Femur (tissue), 1 donor: Measurements from ENCODE around the gene RAB40C.

Experiments
- DNase-seq: peaks from one replicate; pipeline ENCODE4 v3.0.0-alpha.2; 2017

The RAB40C gene

DNA sequence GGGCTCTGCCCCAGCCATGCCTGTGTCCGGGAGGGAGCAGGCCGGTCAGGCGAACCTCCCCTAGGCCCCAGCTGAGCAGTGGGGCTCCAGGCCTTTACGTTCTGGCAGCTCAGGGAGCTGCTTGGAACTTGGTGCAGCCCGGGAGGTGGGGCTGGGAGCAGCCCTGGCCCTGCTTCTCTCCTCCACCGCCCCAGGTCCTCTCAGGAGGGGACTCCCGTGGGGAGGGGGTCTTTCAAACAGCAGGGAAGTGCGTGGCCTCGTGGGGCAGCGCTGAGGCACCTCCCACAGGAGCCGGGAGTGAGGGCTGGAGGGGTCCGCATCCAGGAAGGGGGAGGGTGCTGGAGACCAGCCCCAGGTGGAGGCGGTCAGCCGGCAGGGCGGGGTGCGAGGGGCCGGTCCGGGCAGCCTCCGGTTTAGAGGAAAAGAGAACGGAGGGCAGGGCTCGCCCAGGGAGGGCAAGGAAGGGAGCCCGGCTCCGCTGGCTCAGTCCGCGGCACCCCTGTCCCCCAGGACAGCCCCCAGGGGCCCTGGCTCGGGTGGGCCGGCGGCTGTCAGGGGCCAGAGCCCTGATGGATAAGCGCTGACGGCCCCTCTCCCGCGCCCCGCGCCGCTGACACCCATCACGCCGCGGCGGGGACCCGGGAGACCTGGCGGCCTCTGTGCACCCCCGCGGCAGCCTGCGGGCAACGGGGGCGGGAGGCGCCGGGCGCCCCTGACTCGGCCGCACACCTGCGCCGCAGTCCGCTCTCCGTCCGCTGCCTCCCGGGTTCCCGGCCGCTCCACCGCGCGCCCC is 30.3 kb upstream of the RAB40C start:
- no peak for DNase-seq

- DNase-seq: no peak
These were observed 29.6 kb upstream of the RAB40C start, which contains the start of gene PRR35 for GRCh38 chr16:560204-560700. Gene PRR35 (plus strand): TSS chr16:560394. CDS start chr16:563295, 2,901 bp downstream.

- no peak for DNase-seq
These were observed 29.0 kb upstream of the RAB40C start for GRCh38 chr16:560701-561412.

DNA sequence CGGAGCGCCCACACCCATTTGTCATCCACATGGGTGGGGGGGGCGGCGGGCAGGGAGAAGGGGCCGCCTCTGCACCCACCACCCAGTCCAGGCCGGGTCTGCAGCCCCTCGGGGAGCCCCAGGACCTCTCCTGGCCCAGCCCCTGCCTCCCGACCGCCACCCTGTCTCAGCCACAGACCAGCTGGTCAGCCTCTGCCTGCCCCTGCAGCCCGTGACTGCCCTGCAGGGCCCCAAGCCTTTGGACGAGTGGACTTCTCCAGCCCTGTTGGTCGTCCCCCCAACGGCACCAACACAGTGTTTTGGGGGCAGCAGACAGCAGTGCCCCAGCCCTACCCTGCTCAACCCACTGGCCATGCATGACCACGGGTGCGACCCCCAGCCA is 28.5 kb upstream of the RAB40C start:
- no peak for DNase-seq

- no peak for DNase-seq
These were observed 27.6 kb upstream of the RAB40C start for GRCh38 chr16:561957-562938.

DNA sequence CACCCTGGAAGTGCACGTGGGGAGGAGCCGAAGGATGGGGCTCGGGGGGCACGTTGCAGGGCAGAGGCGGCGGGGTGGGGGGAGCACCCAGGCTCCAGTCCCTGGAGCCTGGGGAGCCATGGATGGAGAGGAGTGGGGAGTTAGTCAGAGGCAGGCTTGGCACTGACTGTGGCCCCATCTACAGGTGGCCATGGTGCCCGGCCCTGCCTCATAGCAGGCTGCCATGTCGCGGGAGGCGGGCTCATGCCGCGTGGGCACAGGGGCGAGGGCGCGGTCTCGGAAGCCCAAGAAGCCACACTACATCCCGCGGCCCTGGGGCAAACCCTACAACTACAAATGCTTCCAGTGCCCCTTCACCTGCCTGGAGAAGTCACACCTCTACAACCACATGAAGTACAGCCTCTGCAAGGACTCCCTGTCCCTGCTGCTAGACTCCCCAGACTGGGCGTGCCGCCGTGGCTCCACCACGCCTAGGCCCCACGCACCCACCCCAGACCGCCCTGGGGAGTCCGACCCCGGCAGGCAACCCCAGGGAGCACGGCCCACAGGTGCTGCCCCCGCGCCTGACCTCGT is 26.7 kb upstream of the RAB40C start:
- DNase-seq: no peak

GRCh38 chr16:564690-565418 is 25.0 kb upstream of the RAB40C start:
- DNase-seq: no peak

- DNase-seq: no peak
These were observed 24.2 kb upstream of the RAB40C start for GRCh38 chr16:565419-566330.

GRCh38 chr16:566475-567372 is 23.1 kb upstream of the RAB40C start, which contains the start of gene NHLRC4:
Gene NHLRC4 (plus strand): TSS chr16:567005. CDS start chr16:568048, 1,043 bp downstream.
- DNase-seq: peak; percentile 84

DNA sequence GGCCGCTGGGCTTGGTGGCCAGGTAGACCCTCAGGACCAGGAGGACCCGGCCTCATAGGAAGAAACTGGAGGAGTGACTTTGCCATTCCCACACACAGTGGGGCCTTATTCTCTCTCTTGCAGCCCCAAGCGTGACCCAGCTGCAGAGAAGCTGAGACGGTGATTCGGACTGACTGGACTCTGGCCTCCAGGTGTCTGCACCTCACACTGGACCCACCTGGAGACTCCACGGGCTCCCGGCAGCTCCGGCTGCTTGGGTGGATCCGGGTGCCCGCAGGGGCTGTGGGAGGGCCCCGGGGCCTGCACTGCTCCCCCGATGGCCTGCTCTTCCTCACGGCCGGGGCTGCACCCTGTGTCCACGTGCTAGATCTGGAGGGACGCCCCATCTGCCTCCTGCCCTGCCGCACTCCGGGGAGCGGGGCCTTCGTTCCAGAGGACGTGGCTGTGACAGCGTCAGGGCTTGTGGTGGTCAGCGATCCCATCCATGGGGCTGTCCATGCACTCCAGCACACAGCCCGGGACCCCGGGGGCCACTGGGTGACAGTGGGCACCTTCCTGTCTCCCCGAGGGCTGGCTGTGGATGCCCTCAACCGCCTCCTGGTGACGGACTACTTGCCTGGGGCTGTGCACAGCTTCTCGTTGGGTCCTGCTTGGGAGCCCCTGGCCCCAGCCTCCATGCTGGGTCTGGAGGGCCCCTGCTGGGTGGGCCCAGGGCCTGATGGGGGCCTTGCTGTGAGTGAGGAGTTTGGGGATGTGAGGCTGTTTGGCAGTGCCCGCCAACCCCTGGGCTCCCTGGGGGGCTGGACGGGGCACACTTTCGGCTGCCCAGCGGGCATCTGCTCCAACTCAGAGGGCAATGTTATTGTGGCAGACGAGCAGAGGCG is 22.3 kb upstream of the RAB40C start:
- DNase-seq: no peak

DNA sequence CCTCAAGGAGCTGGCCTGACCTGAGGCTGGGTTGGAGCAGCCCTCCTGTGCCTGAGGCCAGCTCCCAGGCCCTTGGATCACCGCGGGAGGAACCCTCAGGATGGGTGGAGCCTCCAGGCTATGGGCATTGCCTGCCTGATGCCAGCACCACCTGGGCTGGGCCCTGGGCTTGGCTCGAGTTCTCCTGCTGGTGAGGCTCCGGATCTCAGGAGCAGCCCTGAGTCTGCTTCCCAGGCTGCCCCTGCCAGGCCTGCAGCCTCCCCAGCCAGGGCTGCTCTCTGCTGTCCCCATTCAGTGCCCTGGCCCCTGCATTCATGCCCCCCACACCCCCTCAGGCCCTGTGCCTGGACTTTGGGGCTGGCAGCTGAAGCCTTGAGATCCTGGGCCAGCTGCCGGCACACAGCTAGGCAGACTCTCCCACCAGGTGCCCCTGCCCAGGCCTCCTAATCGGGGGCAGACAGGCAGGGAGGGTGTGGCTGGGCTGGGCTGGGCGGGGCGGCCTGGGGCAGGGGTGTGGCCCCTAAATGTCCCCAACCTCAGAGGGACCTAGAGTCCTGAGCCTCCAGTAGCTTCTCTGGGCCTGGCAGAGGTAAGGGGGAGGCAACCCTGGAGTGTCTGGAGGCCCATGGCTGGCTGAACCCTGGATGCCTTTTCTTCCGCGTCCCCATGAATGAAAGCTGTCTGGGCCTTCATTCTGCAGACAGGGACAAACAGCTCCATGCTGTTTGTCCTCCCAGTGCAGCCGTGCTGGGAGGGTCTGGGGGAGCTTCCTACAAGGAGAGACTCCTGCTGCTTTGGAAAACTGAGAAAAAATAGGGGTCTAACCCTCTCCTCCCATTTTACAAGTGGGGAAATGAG is 21.2 kb upstream of the RAB40C start:
- no peak for DNase-seq

DNA sequence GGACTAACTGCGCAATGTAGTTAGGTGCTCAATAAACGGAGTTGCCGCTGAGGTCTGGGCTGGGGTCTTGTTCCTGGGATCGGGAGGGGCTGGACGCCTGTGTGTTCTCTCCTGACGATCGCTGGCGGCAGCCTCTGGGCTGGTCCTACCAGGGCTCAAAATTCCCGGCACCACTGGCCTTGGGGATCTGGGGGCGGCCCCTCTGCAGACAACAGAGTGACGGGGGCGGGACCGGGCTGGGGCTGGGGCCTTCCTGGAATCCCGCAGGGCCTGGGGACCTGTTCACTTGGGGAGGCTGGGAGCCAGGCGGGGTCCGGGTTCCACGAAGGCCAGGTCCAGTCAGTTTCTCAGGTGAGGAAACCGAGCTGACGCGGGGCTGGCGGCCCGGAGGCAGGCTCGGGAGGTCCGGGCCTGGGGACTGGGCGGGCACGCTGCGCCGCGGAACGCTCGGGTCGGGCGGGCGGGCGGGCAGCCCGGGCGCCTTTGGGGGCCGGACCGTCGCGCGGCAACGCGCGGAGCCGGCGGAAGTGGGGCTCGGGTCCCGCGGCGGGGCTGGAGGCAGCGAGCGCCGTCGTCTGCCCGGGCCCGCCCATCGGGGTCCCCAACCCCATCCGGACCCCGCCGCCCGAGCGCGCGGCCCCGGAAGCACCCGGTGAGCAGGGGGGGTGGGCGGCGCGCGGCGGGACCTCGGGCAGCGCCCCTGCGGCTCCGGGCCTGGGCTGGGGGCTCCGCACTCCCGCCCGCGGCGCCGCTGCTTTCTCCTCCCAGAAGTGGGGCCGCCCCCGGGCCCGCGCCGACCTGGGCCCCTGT is 20.2 kb upstream of the RAB40C start, which contains the start of gene PIGQ:
TSS of gene PIGQ (plus strand) at position 524 of the 810 bp plus-strand sequence. CDS start 4,107 bp downstream, outside the sequence.
- peak; percentile 81 for DNase-seq

DNA sequence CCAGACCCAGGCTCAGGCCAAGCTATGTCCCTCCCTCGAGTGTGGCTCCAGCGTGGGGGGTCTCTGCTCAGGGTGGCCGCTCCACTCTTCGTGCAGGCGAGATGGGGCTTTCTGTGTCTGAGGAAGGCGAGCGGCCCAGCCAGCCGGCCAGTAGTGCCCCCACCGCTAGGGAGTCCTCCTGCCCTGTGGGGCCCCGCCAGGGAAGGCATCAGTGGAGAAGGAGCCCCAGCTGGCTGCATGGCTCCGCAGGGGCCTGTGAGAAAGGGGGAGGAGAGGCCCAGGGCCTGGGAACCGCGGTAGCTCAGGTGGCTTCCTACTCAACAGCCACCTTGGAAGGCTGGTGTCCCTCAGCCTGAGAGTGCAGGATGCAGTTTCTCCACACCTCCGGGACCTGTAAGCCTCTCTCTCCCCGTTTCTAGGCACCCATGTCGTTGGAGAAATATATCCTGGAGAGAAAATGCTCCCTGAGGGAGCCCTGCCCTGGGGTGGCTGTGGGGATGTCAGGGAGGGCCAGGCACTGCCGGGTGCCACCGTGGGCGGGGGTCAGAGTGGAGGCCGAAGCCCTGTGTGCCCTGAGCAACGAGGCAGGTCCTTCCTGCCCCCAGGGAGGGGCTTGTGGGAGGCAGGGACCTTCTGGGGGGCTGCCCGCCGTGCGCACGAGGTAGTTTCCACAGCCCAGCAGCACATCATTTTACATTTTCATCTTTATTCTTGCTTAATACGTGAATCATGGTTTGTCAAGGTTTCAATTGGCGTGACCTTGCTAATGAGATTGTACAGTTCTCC is 16.8 kb upstream of the RAB40C start:
- no peak for DNase-seq

DNA sequence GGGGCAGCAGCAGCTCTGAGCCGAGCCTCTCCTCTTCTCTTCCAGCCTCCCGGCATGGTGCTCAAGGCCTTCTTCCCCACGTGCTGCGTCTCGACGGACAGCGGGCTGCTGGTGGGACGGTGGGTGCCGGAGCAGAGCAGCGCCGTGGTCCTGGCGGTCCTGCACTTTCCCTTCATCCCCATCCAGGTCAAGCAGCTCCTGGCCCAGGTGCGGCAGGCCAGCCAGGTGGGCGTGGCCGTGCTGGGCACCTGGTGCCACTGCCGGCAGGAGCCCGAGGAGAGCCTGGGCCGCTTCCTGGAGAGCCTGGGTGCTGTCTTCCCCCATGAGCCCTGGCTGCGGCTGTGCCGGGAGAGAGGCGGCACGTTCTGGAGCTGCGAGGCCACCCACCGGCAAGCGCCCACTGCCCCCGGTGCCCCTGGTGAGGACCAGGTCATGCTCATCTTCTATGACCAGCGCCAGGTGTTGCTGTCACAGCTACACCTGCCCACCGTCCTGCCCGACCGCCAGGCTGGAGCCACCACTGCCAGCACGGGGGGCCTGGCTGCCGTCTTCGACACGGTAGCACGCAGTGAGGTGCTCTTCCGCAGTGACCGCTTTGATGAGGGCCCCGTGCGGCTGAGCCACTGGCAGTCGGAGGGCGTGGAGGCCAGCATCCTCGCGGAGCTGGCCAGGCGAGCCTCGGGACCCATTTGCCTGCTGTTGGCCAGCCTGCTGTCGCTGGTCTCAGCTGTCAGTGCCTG is 15.7 kb upstream of the RAB40C start:
- no peak for DNase-seq
